Common myeloid progenitor, CD34-positive (primary cell): ENCODE measurements around the gene GUCY1A2.
A peak's percentile ranks its signal among the peaks of the same experiment; 100 is the strongest.

Experiments used
- CTCF ChIA-PET: fragments of 350-600 bp; sonication (Branson Sonifier 250); formaldehyde crosslinking; loops from one replicate; lab custom pipeline; 2021; ENCODE audit warnings: antibody characterized with exemption; lab: Charles Lee
- POLR2A ChIA-PET: fragments of 350-600 bp; sonication (Branson Sonifier 250); formaldehyde crosslinking; loops from one replicate; lab custom pipeline; 2021; ENCODE audit warnings: antibody characterized with exemption; lab: Charles Lee
- DNase-seq, 3 donors: peaks; one replicate each; pipeline versions ENCODE4 v3.0.0 to v3.0.0-alpha.2; 2013
- H3K27ac ChIP-seq, 2 experiments: 1 replicate in 1 of 2; 2 replicates in 1 of 2; pipeline ENCODE4 v1.7.0; 2013; ENCODE audit warnings: inconsistent platforms in 2 of 2, low read length in 2 of 2, mild to moderate bottlenecking in 2 of 2, low read depth in 1 of 2, moderate library complexity in 1 of 2; ENCODE audit not compliant: severe bottlenecking in 2 of 2, insufficient read depth in 1 of 2, poor library complexity in 1 of 2
- H3K27me3 ChIP-seq, 5 experiments: replicated peaks in 2 of 5; 1 replicate in 3 of 5; 2 replicates in 2 of 5; pipeline versions ENCODE4 v1.6.1 to v1.7.0; 2013; ENCODE audit warnings: low read length in 4 of 5, mild to moderate bottlenecking in 2 of 5, moderate library complexity in 2 of 5, inconsistent platforms in 1 of 5; ENCODE audit not compliant: insufficient read depth in 5 of 5, control insufficient read depth in 4 of 5
- H3K36me3 ChIP-seq, 4 experiments: 1 replicate in 2 of 4; 2 replicates in 2 of 4; pipeline versions ENCODE4 v1.6.1 to v1.7.0; 2013; ENCODE audit warnings: low read length in 3 of 4, control low read depth in 1 of 4, mild to moderate bottlenecking in 1 of 4; ENCODE audit not compliant: control insufficient read depth in 4 of 4, insufficient read depth in 4 of 4
- H3K4me1 ChIP-seq, 4 experiments: 1 replicate in 3 of 4; 2 replicates in 1 of 4; pipeline versions ENCODE4 v1.6.1 to v1.7.1; 2013; ENCODE audit warnings: low read length in 3 of 4, mild to moderate bottlenecking in 3 of 4, control low read depth in 1 of 4, inconsistent platforms in 1 of 4, moderate library complexity in 1 of 4; ENCODE audit not compliant: control insufficient read depth in 4 of 4, insufficient read depth in 4 of 4; ENCODE audit errors: control extremely low read depth in 1 of 4
- H3K4me3 ChIP-seq, 7 experiments: 1 replicate in 4 of 7; 2 replicates in 3 of 7; pipeline versions ENCODE4 v1.5.1 to v1.7.0; 2013; ENCODE audit warnings: mild to moderate bottlenecking in 7 of 7, low read length in 6 of 7, moderate library complexity in 6 of 7, inconsistent platforms in 2 of 7, low read depth in 2 of 7, control low read depth in 1 of 7; ENCODE audit not compliant: insufficient read depth in 4 of 7, control insufficient read depth in 1 of 7; ENCODE audit errors: extremely low read depth in 1 of 7
- H3K9me3 ChIP-seq, 5 experiments: 1 replicate in 4 of 5; 2 replicates in 1 of 5; pipeline versions ENCODE4 v1.6.1 to v1.7.1; 2013; ENCODE audit warnings: low read length in 4 of 5, mild to moderate bottlenecking in 2 of 5, inconsistent platforms in 1 of 5, low read depth in 1 of 5, moderate library complexity in 1 of 5; ENCODE audit not compliant: control insufficient read depth in 4 of 5, insufficient read depth in 2 of 5; ENCODE audit errors: control extremely low read depth in 1 of 5
- WGBS: methylation state at CpG from one replicate; pipeline ENCODE4 v1.1.5; 2013; ENCODE audit not compliant: insufficient coverage; 5-methylcytosine and 5-hydroxymethylcytosine counted together

Gene GUCY1A2

GRCh38 chr11:107017433-107018218, 650 bp downstream of the GUCY1A2 start:
- POLR2A ChIA-PET: interaction anchor here (0.5 kb wide), 1 partner anchor 27 kb away, joined by 4 read pairs; no protein-coding TSS in a partner anchor
- Histone ChIP-seq H3K9me3 (peaks cover 0 to 1% (median 0%) of the 10 kb centered on the region in 5 experiments), H3K36me3 (no peaks in the 10 kb centered on the region), H3K27me3 (peaks cover 17 to 66% (median 37%) of the 10 kb centered on the region in 5 experiments), H3K4me3 (peak overlapping the region; percentile 23 to 74 (median 54)), H3K27ac (no peak overlapping the region), H3K4me1 (peaks cover 0 to 15% (median 8%) of the 10 kb centered on the region in 4 experiments)
- 1% methylated on average over 67 of the region's 85 CpGs for WGBS
- CTCF ChIA-PET: no interaction called here
- DNase-seq: peak in 2 of 3 donors; percentile 20 to 36

- H3K36me3 ChIP-seq: no peaks in the 10 kb centered on the region
- ChIA-PET CTCF (no interaction called here), POLR2A (interaction anchor here (0.5 kb wide), 1 partner anchor 26 kb away, joined by 4 read pairs; no protein-coding TSS in a partner anchor)
- H3K9me3 ChIP-seq: peaks cover 0 to 1% (median 0%) of the 10 kb centered on the region in 5 experiments
- peak overlapping the region in 2 of 7 experiments; percentile 10 to 74 for H3K4me3 ChIP-seq
- peaks cover 0 to 15% (median 8%) of the 10 kb centered on the region in 4 experiments for H3K4me1 ChIP-seq
- peaks cover 17 to 60% (median 37%) of the 10 kb centered on the region in 5 experiments for H3K27me3 ChIP-seq
- no peak overlapping the region for H3K27ac ChIP-seq
- 60% methylated on average over 3 of the region's 3 CpGs for WGBS
- DNase-seq: peak in 1 of 3 donors; percentile 0
Measured at GRCh38 chr11:107017104-107017432, 1.2 kb downstream of the GUCY1A2 start.

GRCh38 chr11:107014871-107015270, 3.4 kb downstream of the GUCY1A2 start:
- H3K27me3 ChIP-seq: peaks cover 19 to 46% (median 23%) of the 10 kb centered on the region in 5 experiments
- ChIA-PET POLR2A (no interaction called here), CTCF (no interaction called here)
- WGBS: no CpG with 5 or more reads among the region's 1 CpG
- H3K27ac ChIP-seq: no peak overlapping the region
- H3K9me3 ChIP-seq: peaks cover 0 to 1% (median 0%) of the 10 kb centered on the region in 5 experiments
- H3K4me3 ChIP-seq: no peak overlapping the region
- peaks cover 0 to 15% (median 8%) of the 10 kb centered on the region in 4 experiments for H3K4me1 ChIP-seq
- DNase-seq: no peak
- H3K36me3 ChIP-seq: no peaks in the 10 kb centered on the region

- POLR2A ChIA-PET: no interaction called here
- H3K36me3 ChIP-seq: no peaks in the 10 kb centered on the region
- H3K4me3 ChIP-seq: no peak overlapping the region
- H3K9me3 ChIP-seq: peaks cover 0 to 1% (median 0%) of the 10 kb centered on the region in 5 experiments
- no peak overlapping the region for H3K27ac ChIP-seq
- WGBS: no CpG with 5 or more reads among the region's 2 CpGs
- peaks cover 4 to 19% (median 11%) of the 10 kb centered on the region in 5 experiments for H3K27me3 ChIP-seq
- CTCF ChIA-PET: no interaction called here
- DNase-seq: no peak
- H3K4me1 ChIP-seq: no peaks in the 10 kb centered on the region
Measured at GRCh38 chr11:107011977-107012376, 6.3 kb downstream of the GUCY1A2 start.

- no peak for DNase-seq
- 100% methylated on average over 1 of the region's 1 CpG for WGBS
- H3K4me1 ChIP-seq: no peaks in the 10 kb centered on the region
- CTCF ChIA-PET: no interaction called here
- no peak overlapping the region for H3K27ac ChIP-seq
- no peaks in the 10 kb centered on the region for H3K9me3 ChIP-seq
- peaks cover 0 to 2% (median 0%) of the 10 kb centered on the region in 5 experiments for H3K27me3 ChIP-seq
- H3K4me3 ChIP-seq: no peak overlapping the region
- POLR2A ChIA-PET: no interaction called here
- H3K36me3 ChIP-seq: no peaks in the 10 kb centered on the region
Measured at GRCh38 chr11:107009190-107009589, 9.1 kb downstream of the GUCY1A2 start.

GRCh38 chr11:107006076-107006833, 12.0 kb downstream of the GUCY1A2 start:
- peaks cover 0 to 2% (median 0%) of the 10 kb centered on the region in 5 experiments for H3K27me3 ChIP-seq
- POLR2A ChIA-PET: no interaction called here
- no CpG with 5 or more reads among the region's 2 CpGs for WGBS
- H3K4me1 ChIP-seq: no peaks in the 10 kb centered on the region
- H3K9me3 ChIP-seq: no peaks in the 10 kb centered on the region
- no peak overlapping the region for H3K4me3 ChIP-seq
- H3K36me3 ChIP-seq: no peaks in the 10 kb centered on the region
- no peak for DNase-seq
- CTCF ChIA-PET: no interaction called here
- no peak overlapping the region for H3K27ac ChIP-seq

GRCh38 chr11:106999196-106999595, 19.1 kb downstream of the GUCY1A2 start:
- Histone ChIP-seq H3K27me3 (peaks cover 0 to 2% (median 0%) of the 10 kb centered on the region in 5 experiments), H3K4me3 (no peak overlapping the region), H3K27ac (no peak overlapping the region), H3K36me3 (no peaks in the 10 kb centered on the region), H3K9me3 (no peaks in the 10 kb centered on the region), H3K4me1 (no peaks in the 10 kb centered on the region)
- ChIA-PET CTCF (no interaction called here), POLR2A (no interaction called here)
- DNase-seq: no peak
- WGBS: no CpG with 5 or more reads among the region's 1 CpG
